ENCODE measurements around the gene HOXA6. TPM values are rescaled to one million over a fixed set of nuclear protein-coding genes. Genes with fewer than 3 reads are reported as not detected.

The HOXA6 gene
- total RNA-seq, 1 experiment from 2014 or later: 12.7 TPM

GRCh38 chr7:27143950-27144780, 3.4 kb downstream of the HOXA6 start:
- ATAC-seq (no peak), DNase-seq (ENCODE audit: low read depth, low spot score) (no peak)
- no peaks in the 10 kb centered on the region for H4K20me1 ChIP-seq (ENCODE audit: insufficient read depth)
- H3K36me3 ChIP-seq (ENCODE audit: control insufficient read depth in 1 of 2, insufficient read depth in 2 of 2, low read length in 2 of 2): peaks cover 8 to 12% of the 10 kb centered on the region in 2 experiments; a peak in 3 of 4 replicates
- H3K27ac ChIP-seq (ENCODE audit: low read depth, low read length): no peak overlapping the region
- BruUV-seq (replicated peaks): no TSS peak
- intact Hi-C loops (cut with micrococcal nuclease): no loop called here
- no peak overlapping the region for H3K9ac ChIP-seq (ENCODE audit: low read length)
- ChIA-PET RAD21 (ENCODE audit: low non-redundant PET in 1 of 2, low total read pairs in 2 of 2, uncharacterized antibody in 2 of 2, unreplicated experiment in 2 of 2) (no interaction called here), POLR2A (no interaction called here), CTCF (no interaction called here)
- H3K9me2 ChIP-seq (ENCODE audit: insufficient read depth): no peaks in the 10 kb centered on the region
- peaks cover 20% of the 10 kb centered on the region for H3K79me2 ChIP-seq (ENCODE audit: insufficient read depth, low read length)
- no peaks in the 10 kb centered on the region for H3K27me3 ChIP-seq (ENCODE audit: insufficient read depth, low read length)
- no peak overlapping the region for H3K4me2 ChIP-seq (ENCODE audit: low read length)
- H3K9me3 ChIP-seq (ENCODE audit: control insufficient read depth in 1 of 2, insufficient read depth in 1 of 2, low read depth in 1 of 2, low read length in 2 of 2): no peaks in the 10 kb centered on the region
- TF ChIP-seq REST (IDR thresholded peaks at IDR 0.05; ENCODE audit: low read depth) (no peak), CTCF (IDR thresholded peaks at IDR 0.05 in 2 of 3, conservative IDR thresholded peaks at IDR 0.05 in 1 of 3; ENCODE audit: borderline replicate concordance in 1 of 3, insufficient read depth in 1 of 3, low read depth in 2 of 3, low read length in 2 of 3) (peak in 1 of 3 experiments; percentile 27; a peak in 1 of 6 replicates)
- H2AFZ ChIP-seq (ENCODE audit: low read depth, low read length, poor library complexity, severe bottlenecking): no peak overlapping the region
- no peak overlapping the region for H3K4me3 ChIP-seq (replicated peaks in 1 of 2; ENCODE audit: low read depth in 1 of 2, low read length in 2 of 2)
- peaks cover 6 to 19% of the 10 kb centered on the region in 2 experiments; a peak in 3 of 4 replicates for H3K4me1 ChIP-seq (ENCODE audit: control insufficient read depth in 1 of 2, insufficient read depth in 2 of 2, low read length in 2 of 2)

All from HCT116 (cell line).